ENCODE measurements around the gene PLCB4.

- TF ChIP-seq CTCF (IDR thresholded peaks at IDR 0.05): no peak
- no peak for TF ChIP-seq POLR2A (IDR thresholded peaks at IDR 0.05)
Measured at GRCh38 chr20:9389346-9389745, 320.5 kb downstream of the PLCB4 start.

Data from testis (tissue), 2 donors.